Measurements from ENCODE around the gene CARNS1.
A peak's percentile ranks its signal among the peaks of the same experiment; 100 is the strongest.

Gene CARNS1

DNA sequence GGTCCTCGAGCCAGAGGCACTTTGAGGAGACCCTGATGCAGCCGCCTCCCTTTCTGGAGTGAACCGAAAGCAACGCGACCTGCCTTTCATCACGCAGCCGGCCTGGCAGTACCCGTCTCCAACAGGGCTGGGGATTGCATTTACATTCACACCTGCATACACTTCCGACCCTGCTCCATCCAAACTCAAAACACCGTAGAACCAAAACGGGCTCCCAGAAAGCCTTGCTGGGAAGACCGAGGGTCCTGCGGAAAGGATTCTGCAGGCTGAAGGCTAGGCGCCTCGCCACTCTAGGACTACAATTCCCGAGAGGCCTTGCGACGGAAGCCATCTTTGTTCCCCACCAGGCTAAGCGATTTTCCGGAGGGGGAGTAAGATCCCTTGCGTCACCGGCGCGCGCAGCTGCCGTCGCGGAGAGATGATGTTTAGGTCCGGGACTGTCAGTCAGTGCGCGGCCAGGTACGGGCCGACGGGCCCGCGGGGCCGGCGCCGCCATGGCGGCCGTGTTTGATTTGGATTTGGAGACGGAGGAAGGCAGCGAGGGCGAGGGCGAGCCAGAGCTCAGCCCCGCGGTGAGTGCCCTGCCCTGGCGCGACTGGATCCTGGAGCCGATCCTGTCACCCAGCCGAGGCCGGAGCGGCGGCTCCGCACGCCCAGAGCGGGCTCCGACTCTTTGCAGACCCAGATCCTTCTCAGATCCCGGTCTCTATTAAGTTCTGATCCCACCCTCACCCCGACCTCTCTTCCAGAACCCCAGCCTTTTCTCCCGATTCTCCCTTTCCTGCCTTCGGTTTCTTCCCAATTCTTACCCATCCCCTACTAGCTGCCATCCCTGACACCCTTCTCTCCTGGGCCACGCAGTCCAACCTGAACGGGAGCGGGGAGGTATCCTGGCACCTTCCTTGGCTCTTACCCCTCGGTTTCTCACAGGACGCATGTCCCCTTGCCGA, 12.8 kb downstream of the CARNS1 start, which contains the start of gene RPS6KB2:
RPS6KB2 (plus strand) TSS at position 443 of the 950 bp plus-strand sequence; CDS start at position 495, 52 bp downstream.
- DNase-seq = peak; percentile 97

DNA sequence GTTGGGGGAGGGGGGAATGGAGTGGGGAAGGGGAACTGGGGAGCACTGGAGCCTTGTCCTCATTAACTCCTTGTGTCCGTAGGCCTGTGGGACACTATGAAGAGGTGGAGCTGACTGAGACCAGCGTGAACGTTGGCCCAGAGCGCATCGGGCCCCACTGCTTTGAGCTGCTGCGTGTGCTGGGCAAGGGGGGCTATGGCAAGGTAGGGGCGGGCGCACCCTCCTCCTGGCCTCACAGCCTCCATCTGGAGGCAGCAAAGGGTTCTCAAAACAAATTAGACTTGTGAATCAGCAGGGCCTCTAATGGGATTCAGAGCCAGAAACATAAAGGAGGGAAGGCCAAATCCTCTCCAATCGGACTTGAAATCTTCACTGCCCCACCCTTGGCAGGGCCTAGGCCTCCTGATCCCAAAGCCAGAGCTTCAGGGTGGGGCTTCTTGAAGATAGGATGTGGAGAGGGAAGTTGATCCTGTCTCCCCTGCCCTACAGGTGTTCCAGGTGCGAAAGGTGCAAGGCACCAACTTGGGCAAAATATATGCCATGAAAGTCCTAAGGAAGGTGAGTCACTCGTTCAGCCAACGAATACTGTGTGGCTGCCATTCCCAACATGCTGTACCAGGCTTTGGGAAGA, 13.7 kb downstream of the CARNS1 start:
- DNase-seq = no peak

DNA sequence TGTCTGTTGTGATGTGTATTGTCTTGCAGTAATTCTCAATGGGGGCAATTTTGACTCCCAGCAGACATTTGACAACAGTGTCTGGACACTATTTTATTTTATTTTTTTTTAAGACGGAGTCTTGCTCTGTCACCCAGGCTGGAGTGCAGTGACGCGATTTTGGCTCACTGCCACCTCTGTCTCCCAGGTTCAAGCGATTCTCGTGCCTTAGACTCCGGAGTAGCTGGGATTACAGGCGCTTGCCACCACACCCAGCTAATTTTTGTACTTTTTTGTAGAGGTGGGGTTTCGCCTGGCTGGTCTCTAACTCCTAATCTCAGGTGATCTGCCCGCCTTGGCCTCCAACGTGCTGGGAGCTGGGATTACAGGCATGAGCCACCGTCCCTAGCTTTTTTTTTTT, 14.2 kb downstream of the CARNS1 start:
- no peak for DNase-seq

DNA sequence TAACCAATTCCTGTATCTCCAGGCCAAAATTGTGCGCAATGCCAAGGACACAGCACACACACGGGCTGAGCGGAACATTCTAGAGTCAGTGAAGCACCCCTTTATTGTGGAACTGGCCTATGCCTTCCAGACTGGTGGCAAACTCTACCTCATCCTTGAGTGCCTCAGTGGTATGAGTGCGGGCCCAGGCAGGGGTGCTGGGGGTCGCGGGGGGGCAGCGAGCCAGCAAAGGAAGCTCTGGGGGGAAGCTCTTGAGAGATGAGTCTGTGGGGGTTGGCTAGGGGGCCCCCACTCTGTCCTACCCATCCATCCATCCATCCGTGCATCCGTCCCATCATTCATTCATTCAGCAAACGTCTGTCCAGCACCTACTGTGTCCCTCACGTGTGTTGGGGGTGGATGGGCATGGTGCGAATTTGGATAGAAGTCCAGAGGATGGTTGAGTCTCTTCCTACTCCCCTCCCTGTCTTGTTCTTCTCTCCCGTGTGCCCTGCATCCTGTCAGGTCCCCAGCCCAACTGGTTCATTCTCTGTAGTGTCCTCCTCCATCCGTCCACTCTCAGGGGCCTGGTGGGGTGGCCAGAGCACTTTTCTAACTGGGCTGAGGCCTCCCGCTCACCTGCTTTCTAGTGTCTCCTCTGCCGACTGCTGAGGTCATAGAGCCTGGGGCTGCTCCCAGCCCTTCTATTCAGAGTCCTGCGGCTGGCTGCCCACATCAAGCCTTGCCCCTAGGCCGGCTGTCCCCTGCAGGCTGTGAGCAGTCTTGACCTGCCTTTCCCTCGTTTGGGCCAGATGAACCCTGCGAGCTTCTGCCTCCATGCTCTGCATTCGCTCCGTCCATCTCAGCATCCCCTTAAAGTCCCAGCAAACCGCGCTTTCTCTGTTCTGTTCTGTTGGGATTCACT, 16.1 kb downstream of the CARNS1 start:
- DNase-seq = no peak

DNA sequence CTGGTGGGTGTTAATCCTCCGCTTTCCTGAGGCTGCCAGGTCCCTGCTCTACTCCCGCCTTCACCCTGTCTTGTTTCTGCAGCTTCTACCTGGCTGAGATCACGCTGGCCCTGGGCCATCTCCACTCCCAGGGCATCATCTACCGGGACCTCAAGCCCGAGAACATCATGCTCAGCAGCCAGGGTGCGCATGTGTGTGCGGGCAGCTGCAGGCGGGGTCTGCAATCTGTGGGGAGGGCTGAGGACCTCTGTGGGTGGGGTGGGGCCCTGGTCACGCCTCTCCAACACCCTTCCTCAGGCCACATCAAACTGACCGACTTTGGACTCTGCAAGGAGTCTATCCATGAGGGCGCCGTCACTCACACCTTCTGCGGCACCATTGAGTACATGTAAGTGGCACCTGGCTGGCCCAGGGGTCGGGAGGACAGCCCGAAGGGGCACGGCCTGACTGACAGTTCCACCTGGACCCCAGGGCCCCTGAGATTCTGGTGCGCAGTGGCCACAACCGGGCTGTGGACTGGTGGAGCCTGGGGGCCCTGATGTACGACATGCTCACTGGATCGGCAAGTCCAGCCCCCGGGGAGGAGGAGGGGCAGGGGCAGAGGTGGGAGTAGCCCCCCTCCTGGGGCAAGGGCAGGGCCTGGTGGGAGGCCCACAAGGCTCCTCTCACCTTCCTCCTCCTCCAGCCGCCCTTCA, 17.3 kb downstream of the CARNS1 start:
- DNase-seq = no peak

DNA sequence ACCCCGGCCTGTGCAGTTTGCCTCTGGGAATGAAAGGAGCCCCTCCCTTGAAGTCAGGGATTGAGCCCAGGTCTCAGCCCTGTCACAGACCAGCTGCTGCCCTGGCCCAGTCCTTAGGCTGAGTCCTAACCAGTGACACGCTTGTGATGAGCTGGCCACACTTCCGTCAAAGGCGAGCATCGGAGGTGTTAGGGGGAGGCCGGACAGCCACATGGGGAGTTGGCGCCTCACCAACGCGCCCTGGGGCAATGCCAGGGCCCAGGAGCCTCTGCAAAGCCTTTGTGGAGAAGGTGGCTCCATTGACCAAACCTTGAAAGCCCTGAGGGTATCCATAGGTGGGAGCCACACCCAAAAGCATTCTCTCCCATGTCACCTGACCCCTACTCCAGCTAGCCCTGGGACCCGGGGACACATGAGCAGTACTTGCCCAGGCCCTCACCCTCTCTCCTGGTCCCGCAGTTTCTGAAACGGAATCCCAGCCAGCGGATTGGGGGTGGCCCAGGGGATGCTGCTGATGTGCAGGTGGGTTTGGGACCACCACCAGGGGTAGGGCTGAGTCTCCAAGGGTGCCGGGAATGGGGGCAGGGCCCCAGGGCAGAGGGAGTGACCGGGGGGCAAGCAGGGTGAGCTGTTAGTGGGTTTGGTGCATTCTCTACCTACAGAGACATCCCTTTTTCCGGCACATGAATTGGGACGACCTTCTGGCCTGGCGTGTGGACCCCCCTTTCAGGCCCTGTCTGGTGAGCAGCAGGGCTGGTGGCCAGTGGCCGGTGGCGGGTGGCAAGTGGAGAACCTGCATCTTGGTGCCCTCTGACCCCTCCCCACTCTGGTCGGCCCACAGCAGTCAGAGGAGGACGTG, 18.3 kb downstream of the CARNS1 start:
- no peak for DNase-seq

DNA sequence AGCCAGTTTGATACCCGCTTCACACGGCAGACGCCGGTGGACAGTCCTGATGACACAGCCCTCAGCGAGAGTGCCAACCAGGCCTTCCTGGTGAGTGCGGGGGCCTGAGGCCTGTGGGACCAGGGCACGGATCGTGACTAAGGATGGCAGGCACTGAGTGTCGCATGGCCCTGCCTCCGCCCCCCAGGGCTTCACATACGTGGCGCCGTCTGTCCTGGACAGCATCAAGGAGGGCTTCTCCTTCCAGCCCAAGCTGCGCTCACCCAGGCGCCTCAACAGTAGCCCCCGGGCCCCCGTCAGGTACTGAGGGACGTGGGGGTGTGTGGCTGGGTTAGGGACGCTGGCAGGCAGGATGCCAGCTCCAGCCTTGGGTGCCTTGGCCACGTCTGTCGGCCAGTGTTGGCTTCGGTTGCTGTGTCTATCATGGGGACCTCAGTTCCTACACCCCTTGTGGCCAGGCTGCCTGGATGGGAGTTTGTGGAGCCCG, 19.0 kb downstream of the CARNS1 start:
- DNase-seq = no peak

DNA sequence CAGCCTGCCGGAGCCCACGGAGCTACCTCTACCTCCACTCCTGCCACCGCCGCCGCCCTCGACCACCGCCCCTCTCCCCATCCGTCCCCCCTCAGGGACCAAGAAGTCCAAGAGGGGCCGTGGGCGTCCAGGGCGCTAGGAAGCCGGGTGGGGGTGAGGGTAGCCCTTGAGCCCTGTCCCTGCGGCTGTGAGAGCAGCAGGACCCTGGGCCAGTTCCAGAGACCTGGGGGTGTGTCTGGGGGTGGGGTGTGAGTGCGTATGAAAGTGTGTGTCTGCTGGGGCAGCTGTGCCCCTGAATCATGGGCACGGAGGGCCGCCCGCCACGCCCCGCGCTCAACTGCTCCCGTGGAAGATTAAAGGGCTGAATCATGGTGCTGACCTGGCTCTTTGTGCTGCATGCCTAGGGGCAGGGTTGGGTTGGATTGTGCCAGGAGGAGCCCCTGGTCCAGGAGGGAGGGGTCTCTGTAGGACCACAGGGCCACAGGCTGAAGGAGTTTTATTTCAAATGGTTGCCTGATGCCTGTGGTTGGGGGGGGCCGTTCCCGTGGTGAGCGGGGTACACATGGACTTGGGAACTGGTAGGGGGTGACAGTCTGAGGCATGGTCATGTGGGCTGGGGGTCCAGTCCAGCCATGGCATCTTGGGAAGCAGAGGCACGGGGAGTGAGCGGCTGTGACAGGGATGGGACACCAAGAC, 19.7 kb downstream of the CARNS1 start:
- DNase-seq = no peak

DNA sequence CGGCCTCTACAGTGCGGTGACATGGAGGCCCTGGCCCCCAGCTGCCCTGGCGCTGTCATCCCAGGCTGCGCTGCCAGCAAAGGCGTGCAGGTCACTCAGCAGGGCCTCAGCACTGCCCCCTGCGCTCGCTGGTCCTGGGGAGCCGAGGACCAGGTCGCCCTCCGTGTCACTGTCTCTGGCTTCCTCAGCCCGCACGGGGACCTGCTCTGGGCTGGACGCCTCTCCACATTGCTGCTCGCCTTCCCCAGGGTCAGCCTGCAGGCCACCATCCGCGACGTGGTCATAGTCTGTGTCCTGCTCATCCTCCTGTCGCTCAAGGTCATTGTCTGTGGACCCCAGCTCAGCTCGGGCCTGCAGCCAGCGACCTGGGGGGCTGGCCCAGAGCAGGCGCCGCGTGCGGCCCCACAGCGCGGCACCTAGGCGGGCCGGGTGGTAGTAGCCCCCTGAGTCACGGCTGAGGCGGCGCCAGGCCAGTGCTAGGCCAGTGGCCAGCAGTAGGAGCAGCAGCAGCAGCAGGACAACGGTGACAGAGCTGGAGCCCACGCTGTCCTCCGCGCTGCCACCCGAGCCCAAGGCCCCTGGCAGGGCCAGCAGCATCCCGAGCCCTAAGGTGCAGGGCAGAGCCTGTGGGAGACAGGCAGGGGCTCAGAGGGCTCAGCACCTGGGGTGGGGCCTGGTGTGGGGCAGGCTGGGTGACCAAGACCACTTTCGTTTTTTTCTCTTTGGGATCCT, 20.4 kb downstream of the CARNS1 start:
- no peak for DNase-seq

DNA sequence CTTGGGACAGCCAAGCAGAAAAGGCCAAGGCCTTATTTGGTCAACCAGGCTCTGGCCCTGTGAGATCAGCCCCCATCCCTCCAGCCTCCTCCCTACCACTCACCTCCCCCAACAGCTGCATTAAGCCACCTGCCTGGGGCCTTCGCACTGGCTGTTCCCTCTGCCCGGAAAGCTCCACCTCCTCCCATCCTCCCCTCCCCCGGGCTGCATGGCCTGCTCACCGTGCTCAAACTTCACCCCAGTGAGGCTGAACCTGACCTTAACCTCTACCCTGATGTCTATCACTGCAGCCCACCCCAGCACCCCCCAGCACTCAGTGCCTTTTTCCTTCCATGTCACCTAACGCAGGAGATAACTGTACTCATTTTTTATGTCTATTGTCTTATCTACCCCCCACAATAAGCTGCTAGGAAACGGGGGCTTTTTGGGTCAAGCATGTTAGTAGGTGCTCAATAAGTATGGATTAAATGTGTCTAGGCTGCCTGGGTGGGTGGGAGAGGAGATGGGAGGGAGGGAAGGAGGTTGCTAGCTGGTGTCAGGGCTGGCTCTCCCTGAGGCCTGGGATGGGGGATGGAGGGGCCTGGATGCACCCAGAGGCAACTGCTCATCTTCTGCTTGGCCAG, 21.1 kb downstream of the CARNS1 start:
- peak; percentile 41 for DNase-seq

DNA sequence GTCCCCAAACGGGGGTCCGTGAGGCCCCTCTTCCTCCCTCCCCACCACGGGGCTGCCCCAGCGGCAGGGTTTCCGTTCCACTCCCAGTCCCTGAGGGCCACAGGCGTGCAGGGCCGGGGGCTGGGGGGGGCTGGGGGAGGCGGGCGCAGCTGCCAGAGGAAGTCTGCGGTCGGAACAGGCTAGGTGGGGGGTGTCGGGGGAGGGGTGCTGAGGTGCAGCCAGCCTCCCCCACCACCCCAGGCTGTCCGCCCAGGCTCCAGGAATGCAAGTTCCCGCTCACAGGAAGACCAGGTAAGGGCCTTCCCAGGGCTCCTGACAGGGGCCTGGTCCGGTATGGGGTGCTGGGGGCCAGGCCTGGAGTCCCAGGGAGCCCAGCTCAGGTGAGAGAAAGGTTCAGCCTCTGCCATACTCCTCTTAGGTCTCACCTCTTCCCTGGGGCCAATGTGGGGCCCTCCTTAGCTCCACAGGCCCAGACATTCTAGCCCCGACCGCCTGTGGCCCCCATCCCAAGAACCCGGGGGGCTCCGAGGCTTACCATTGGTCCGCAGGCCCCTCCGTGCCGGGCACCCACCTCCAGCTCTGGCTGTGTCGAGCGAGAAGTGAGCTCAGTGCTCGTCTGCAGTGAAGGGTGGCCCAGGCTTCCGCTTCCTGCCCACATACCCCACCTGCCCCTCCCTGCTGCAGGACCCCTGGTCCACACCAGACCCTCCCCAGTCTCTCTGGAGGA, 21.8 kb downstream of the CARNS1 start, which contains the start of gene PTPRCAP:
PTPRCAP (minus strand) TSS at position 601 of the 727 bp plus-strand sequence; CDS start at position 538, 63 bp downstream.
- peak; percentile 25 for DNase-seq

DNA sequence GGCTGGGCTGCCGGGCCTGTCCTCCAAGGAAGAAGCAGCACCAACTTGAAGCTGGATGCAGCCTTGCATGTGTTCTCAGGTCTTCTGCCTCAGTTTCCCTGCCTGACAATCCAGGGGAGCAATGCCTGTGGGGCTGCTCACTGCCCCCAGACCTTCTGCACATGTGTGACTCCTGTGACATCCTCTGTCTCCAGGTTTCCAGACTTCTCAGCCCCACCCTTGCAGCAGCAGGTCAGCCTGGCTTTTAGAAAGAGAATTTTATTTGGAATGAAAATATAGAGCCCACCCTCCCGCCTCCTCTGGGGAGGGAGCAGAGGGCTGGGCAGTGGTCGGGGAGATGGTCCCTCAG, 22.3 kb downstream of the CARNS1 start:
- DNase-seq = no peak

DNA sequence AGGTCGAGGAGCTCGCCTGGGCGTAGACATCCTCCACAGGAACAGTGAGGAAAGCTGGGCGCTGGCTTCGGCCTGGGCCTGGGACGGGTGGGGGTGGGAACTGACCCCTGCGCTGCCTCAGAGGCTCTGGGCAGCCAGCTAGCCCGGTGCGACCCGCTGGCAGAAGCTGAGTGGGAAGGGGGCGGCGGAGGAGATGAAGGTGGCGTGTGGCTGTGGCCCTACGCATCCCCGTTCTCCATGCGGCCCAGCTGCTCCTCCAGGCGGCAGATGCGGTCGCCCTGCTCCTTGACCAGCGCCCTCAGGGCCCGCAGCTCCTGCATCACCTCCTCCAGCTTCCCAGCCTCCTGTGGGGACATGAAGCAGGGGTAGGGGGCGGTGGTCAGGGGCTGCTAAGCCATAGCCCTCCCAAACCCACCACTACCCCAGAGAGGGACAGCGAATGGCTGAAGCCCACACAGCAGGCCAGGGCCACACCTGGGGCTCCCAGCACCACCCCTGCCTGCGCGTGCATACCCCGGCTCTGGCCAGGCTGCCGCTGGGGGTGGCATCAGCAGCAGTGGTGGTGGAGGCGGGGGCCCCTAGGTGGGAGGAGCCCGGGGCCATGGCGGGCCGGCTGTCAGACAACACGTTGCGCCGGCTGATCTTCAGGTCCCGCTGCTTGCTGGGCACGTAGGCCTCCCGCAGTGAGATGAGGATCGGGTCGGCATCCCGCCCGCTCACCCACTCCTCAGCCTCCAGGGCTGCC, 22.9 kb downstream of the CARNS1 start:
- DNase-seq = no peak

DNA sequence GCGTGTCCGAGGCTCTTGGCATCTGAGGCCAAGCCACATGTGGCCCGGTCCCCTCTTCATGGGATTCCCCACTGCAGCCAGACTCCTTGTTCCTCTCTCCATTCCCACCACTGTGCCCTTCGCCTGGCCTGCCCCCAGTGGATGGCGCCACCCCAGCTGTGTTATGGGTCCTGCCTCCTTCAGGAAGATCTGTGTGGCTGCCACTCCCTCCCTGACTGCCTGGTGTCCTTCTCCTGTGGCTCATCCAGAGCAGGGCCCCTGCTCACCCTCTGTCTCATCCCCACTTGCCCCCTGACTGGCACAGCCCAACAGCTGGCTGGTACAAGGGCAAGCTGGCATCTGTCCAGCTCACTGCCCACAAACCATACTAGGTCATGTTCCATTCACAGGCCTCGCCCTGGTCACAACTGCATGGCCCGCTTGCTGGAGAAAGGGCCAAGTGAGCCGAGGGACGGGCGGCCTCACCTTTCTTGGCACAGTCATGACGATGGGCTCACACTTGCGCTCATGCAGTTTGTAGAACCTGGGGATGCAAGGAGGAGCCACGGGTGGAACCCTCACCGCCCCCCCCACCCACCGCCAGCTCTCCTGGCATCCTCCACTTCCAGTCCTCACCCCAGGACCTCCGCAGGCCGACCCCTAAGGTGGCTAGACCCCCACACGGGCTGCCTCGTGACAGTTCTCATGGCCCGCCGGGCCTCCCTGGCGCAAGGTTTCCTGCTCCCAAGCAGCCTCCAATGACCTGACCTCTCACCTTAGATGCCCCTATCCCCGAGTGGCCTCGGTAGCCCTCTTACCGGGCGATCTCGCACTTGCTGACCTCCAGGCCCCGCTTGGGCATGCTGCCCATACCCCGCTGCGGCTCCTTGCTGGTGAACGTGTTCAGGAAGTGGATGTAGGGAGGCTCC, 24.1 kb downstream of the CARNS1 start:
- no peak for DNase-seq

DNA sequence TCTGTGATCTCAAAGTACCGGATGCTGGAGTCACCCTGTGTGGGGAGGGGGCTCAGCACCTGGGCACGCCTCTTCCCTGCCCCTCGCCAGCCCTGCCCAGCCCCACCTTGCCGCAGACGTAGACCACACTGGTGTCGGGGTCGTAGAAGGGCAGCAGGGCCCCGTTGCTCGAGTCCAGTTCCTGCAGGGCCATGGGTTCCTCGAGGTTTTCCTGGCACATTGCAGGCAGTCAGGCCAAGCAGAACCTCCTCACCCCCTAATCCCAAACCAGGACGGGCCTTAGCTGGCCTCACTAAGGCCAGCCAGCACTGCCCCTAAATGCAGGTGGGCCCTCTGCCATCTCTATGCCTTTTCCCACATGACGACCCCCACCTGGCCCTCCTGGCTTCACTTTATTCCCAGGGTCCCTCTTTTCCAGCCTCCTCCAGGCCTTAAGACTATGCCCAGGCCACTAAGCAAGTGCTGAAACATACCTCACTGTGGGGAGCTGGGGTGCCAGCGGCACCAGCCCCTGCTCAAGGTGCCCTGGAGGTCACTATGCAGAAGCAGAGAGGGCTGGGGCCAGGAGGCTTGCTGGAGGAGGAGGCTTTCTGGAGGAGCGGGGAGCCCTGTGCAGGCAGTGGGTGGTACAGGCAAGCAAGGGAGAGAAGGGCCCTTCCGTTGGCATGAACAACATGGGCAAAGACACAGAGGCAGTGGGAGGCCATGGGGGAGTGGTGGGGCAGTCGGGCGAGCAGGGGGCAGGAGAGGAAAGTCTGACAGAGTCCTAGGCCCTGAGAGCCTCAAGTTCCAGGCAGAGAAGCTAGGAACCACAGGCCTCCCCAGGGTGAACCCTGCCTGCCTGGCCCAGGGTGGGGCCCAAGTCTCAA, 25.0 kb downstream of the CARNS1 start:
- no peak for DNase-seq

Data from fibroblast of skin of abdomen (primary cell).